Activated CD4-positive, CD25-positive, alpha-beta regulatory T cell treated with anti-CD3 and anti-CD28 coated beads, Interleukin-2, amount 50 U/mL, for 24 hours (primary cell): ENCODE measurements around the gene CELSR1.
"Not testable (repeated sequence)": the region's sequence is repeated elsewhere in the genome, so short reads cannot be mapped to it uniquely, and the experiment has no call there.

Source experiments
- ATAC-seq, 2 donors: fragments of 150-1000 bp; cut with Tn5 transposase; one replicate each; pipeline ENCODE4 v1.10.0; 2021; ENCODE audit warnings: mild to moderate bottlenecking in 1 of 2, moderate library complexity in 1 of 2

Gene CELSR1

GRCh38 chr22:46312848-46313247 is 224.6 kb downstream of the CELSR1 start:
- not testable (repeated sequence) for ATAC-seq

DNA sequence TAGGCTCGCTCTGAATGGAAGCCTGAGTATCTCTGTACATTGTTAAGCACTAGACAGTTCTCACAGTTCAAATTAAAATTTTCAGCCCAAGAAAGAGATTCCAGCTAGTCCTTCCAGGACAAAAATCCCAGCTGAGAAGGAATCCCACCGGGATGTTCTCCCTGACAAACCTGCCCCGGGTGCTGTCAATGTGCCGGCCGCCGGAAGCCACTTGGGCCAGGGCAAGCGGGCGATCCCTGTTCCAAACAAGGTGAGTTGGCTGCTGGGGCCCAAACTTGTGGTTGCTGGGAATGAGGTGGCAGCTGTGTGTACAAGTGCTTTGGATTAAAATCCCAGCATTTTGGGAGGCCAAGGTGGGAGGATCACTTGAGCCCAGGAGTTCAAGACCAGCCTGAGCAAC is 225.4 kb downstream of the CELSR1 start:
- no peak for ATAC-seq
